Skin of body (tissue), 2 donors: ENCODE measurements around the gene HLA-DQB1. TPM values are rescaled to one million over a fixed set of nuclear protein-coding genes. Genes with fewer than 3 reads are reported as not detected.
"Not testable (repeated sequence)": the region's sequence is repeated elsewhere in the genome, so short reads cannot be mapped to it uniquely, and the experiment has no call there.

Experiments
- DNase-seq: peaks from one replicate; lab custom pipeline; 2025; lab: John Stamatoyannopoulos, UW
- total RNA-seq: library from RNA; depleted of rRNA; stranded (reverse); fragments of >200 nt; gene quantifications from one replicate; pipeline ENCODE4 v1.2.3, GENCODE V29; 2014

The HLA-DQB1 gene
- total RNA-seq, 1 donor from 2014 or later: 0.69 TPM

GRCh38 chr6:32662836-32663235 is 3.6 kb downstream of the HLA-DQB1 start:
- no peak for DNase-seq

GRCh38 chr6:32662099-32662498 is 4.4 kb downstream of the HLA-DQB1 start:
- no peak for DNase-seq

- DNase-seq: no peak
These were observed 6.4 kb downstream of the HLA-DQB1 start for GRCh38 chr6:32659856-32660595.

GRCh38 chr6:32658268-32658897 is 8.1 kb downstream of the HLA-DQB1 start:
- DNase-seq: no peak

- DNase-seq: not testable (repeated sequence)
These were observed 8.6 kb downstream of the HLA-DQB1 start for GRCh38 chr6:32657819-32658218.

GRCh38 chr6:32657329-32657728 is 9.1 kb downstream of the HLA-DQB1 start:
- DNase-seq: not testable (repeated sequence)

- DNase-seq: no peak
These were observed 11.2 kb downstream of the HLA-DQB1 start for GRCh38 chr6:32655203-32655710.

- no peak for DNase-seq
These were observed 21.3 kb downstream of the HLA-DQB1 start for GRCh38 chr6:32645047-32645703.

GRCh38 chr6:32643904-32644303 is 22.6 kb downstream of the HLA-DQB1 start:
- DNase-seq: no peak

GRCh38 chr6:32642720-32643106 is 23.7 kb downstream of the HLA-DQB1 start:
- no peak for DNase-seq

GRCh38 chr6:32641785-32642719 is 24.4 kb downstream of the HLA-DQB1 start:
- not testable (repeated sequence) for DNase-seq

GRCh38 chr6:32641122-32641521 is 25.3 kb downstream of the HLA-DQB1 start:
- DNase-seq: no peak

- no peak for DNase-seq
These were observed 26.7 kb downstream of the HLA-DQB1 start for GRCh38 chr6:32639440-32640394.

- no peak for DNase-seq
These were observed 27.8 kb downstream of the HLA-DQB1 start for GRCh38 chr6:32638532-32639219.

GRCh38 chr6:32637883-32638282 is 28.6 kb downstream of the HLA-DQB1 start:
- DNase-seq: no peak

- DNase-seq: no peak
These were observed 29.1 kb downstream of the HLA-DQB1 start, which contains the start of gene HLA-DQA1 for GRCh38 chr6:32637219-32637880. Gene HLA-DQA1, plus strand, starts transcription at chr6:32637406. Its CDS starts 53 bp downstream, at chr6:32637459.

GRCh38 chr6:32635526-32636123 is 30.8 kb downstream of the HLA-DQB1 start:
- no peak for DNase-seq

- DNase-seq: not testable (repeated sequence)
These were observed 36.7 kb downstream of the HLA-DQB1 start for GRCh38 chr6:32629793-32630192.
